ENCODE results near the gene JPH2.
A peak's percentile ranks its signal among the peaks of the same experiment; 100 is the strongest.
"Not testable (repeated sequence)": the region's sequence is repeated elsewhere in the genome, so short reads cannot be mapped to it uniquely, and the experiment has no call there.

JPH2 gene

GRCh38 chr20:44211177-44212039 is 24.4 kb upstream of the JPH2 start:
- DNase-seq (ENCODE audit: low read depth) = no peak

DNA sequence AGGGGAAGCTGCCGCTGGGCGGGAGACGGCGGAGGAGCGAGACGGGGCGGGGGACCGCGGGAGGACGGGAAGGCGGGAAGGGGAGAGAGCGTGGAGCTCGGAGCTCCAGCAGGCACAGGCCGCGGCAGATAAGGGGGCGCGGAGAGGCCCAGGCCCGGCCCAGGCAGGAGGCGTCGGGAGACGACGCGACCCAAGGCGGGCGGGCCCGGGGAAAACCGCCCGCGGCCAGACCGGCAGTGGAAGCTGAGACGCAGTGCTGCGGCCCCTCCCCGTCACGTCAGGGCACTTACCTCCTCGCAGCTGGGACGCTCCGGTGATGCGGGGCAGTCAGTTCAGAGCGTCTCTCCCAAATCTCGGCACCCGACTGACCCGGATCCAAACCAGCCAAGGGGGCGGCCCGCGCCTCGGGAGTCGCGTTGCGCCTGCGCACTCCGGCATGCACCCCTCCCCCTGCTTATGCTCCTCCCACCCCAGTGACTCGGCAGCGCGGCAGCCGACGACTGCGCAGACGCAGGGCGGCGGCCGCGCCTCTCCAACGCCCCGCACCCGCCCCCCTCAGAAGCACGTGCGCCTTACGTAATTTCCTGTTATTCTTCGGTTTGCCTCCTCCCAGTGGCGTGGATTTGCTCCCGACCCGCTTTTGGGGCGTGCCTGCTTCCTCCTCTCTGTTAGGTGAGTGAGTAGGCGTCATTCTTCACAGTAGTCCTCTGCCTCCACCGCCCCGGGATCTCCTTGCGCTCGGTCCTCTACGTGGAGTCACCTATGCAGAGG is 23.6 kb upstream of the JPH2 start, which contains the start of gene OSER1:
Gene OSER1, minus strand, starts transcription at position 366 of the 771 bp plus-strand sequence. CDS start 3,814 bp downstream, outside the sequence.
- peak; percentile 80 for DNase-seq (ENCODE audit: low read depth)

- DNase-seq (ENCODE audit: low read depth) = no peak
These were observed 22.9 kb upstream of the JPH2 start for GRCh38 chr20:44209686-44210405.

DNA sequence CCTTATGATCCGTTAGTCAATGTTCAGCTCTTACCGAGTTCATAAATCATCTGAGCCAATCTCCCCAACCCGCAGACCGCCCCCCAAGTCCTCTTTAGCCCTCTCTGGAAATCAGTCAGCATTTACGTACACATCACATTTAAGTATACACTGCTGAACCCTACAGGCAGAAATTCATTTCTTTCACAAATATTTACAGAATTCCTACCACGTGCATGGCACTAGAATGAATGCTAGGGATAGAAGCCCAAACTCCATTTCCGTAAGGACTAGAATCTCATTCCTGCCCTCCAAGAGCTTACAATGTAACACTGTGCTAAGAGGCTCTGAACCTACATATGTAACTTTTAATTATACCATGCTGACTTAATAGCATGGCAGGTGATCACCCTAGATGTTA is 21.8 kb upstream of the JPH2 start:
- no peak for DNase-seq (ENCODE audit: low read depth)

DNA sequence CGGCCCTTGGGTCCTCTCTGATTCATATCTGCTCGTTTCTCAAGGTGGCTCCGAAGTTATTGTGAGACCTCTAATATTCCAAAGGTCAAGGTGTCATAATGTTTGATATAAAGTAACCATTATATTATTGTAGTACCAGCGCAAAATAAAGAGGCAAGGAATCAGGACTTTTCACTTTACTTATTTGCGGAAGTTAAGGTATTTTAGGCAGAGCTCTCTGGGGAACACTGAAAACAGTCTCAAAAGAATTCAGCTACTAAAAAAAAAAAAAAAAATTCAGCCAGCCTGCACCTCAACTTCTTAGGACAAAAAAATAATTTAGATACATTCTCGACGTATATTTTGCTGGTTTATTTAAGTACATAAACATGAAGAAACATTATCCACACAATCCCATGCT is 21.2 kb upstream of the JPH2 start:
- no peak for DNase-seq (ENCODE audit: low read depth)

DNA sequence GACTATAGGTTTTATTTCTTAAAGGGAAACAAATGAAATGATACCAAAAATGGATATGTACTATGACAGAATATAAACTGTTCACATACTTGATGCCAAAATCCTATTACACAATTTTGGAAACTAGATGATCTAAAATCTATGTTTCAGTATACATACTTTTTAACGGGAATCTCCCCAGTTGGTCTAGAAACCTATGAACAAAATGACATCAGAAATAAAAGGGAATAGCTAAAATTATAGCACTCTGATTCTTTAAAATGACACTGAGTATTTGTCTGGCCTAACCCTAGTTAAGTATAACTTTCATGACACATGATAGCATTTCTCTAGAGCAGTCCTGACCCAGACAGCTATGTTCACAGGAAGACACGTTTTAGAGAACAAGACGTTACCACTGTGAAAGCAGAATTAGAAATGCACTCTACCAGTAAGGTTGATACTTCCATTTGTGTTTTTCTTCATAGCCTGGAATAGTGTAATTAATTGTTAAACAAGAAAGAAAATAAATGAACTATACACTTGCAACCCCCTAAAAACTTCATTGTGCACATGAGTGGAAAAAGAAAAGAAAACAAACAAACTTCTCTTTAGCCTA is 20.2 kb upstream of the JPH2 start:
- no peak for DNase-seq (ENCODE audit: low read depth)

- no peak for DNase-seq (ENCODE audit: low read depth)
These were observed 19.1 kb upstream of the JPH2 start for GRCh38 chr20:44206132-44206531.

DNA sequence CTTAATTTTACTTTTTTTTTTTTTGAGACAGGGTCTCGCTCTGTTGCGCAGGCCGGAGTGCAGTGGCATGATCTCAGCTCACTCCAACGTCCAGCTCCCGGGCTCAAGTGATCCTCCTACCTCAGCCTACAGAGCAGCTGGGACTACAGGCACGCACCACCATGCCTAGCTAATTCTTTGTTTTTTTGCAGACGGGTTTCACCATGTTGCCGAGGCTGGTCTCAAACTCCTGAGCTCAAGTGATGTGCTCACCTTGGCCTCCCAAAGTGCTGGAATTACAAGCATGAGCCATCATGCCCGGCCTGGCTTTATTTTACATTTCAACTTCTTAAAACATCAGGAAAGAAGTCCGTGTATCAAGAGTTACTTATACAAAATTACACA is 17.8 kb upstream of the JPH2 start:
- DNase-seq (ENCODE audit: low read depth) = no peak

DNA sequence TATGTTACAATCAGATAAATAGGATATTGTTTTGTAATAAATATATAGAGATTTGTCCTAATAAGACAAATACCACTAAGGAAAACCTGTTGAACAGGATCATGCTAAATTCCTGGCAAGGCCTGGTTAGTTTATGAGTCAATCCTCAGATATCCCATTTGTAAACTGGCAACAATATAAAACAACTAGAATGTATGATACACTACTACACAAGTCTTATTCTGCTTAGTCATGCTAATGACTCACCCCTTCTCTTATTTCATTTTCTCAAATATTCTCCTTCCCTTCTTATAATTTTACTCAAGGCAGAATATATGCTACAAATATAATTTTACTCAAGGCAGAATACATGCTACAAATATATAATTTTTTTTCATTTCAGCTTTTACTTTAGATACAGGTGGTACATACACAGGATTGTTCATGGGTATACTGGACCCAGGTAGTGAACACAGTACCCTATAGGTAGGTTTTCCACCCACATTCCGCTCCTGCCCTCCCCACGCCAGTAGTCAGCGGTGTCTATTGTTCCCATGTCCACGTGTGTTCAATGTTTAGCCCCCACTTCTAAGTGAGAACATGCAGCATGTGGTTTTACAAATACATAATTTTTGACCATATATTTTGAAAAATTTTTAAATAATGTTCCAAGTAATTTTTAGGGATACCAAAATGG is 17.3 kb upstream of the JPH2 start:
- peak; percentile 81 for DNase-seq (ENCODE audit: low read depth)

DNA sequence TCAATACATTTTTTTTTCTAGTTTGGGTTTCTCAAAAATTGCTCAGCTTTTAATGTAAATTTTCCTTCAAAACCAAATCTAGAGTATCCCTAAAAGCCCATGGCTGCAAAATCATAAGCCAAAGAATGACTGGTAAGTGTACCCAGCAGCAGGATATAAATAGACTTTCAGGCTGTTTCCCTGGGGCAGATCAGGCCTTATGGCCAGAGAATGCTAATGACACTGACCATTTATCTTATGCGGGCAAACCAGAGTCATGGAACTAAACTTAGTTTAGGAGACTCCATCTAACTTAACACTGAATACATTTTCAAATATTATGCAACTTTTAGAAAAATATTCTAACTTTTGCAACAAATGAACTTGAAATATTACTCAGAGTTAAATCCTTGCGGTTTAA is 16.2 kb upstream of the JPH2 start:
- no peak for DNase-seq (ENCODE audit: low read depth)

GRCh38 chr20:44200983-44201382 is 14.0 kb upstream of the JPH2 start:
- DNase-seq (ENCODE audit: low read depth) = no peak

DNA sequence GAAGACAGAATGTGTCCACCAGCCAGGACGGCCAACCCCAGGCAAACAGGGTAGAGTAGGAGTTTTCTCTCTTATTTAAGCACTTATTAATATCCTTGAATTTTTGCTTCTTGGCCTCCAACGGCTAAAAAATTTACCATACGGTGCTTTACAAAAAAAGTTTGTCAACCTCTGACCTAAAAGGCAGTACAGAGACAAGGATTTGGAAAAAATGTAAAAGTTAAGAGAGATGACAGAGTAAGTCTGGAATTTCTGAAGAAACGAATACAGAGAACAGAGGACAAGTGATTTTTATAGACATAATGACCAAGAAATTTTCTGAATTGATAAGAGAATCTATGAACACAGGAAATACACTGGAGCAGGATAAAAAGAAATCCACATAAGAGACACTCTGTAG is 13.4 kb upstream of the JPH2 start:
- DNase-seq (ENCODE audit: low read depth) = no peak

DNA sequence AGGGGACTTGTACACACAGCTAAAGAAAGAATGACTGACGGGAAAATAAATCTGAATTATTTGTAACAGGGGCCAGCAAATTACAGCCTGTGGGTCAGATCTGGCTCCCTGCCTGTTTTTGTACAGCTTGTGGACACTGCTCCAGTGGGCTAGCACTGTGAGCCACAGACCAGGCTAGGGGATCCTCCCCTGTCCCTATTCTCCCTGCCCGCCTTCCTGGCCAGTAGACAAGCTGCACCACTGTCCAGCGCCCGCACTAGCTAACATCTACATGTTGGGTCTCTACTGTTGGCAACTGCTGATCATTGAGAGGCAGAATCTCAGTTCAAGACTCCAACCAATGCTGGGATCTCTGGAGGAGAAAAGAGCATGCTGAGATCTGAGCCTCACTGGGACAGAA is 12.9 kb upstream of the JPH2 start:
- no peak for DNase-seq (ENCODE audit: low read depth)

GRCh38 chr20:44198872-44199271 is 11.9 kb upstream of the JPH2 start:
- DNase-seq (ENCODE audit: low read depth) = no peak

- DNase-seq (ENCODE audit: low read depth) = no peak
These were observed 9.3 kb upstream of the JPH2 start for GRCh38 chr20:44196271-44196670.

GRCh38 chr20:44195605-44196004 is 8.6 kb upstream of the JPH2 start:
- DNase-seq (ENCODE audit: low read depth) = no peak

DNA sequence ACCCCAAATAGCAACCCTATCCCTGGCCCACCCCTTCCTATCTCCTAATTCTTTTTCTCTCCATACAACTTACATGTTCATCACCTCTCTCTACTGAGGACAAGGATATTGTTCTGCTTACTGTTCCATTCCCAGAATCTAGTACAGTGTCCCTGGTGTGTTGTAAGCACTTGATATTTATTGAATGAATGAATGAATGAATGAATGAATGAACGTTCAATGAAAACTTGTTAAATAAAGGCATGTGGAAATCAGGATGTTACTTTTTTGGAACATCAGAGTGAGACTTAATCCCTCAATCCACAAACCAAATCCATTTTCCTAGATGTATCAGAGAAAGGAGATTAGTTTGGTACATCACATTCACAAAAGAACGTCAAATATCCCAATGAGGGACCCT is 6.8 kb upstream of the JPH2 start:
- DNase-seq (ENCODE audit: low read depth) = no peak

DNA sequence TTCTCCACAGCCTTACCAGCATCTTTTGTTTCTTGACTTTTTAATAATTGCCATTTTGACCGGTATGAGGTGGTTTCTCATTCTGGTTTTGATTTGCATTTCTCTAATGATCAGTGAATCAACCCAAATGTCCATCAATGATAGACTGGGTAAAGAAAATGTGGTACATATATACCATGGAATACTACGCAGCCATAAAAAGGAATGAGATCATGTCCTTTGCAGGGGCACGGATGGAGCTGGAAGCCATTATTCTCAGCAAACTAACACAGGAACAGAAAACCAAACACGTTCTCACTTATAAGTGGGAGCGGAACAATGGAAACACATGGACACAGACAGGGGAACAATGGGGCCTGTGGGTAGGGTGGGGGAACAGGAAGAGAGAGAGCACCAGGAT is 4.7 kb upstream of the JPH2 start:
- not testable (repeated sequence) for DNase-seq (ENCODE audit: low read depth)

- not testable (repeated sequence) for DNase-seq (ENCODE audit: low read depth)
These were observed 3.3 kb upstream of the JPH2 start for GRCh38 chr20:44190197-44190852.

GRCh38 chr20:44188752-44189151 is 1.8 kb upstream of the JPH2 start:
- DNase-seq (ENCODE audit: low read depth) = no peak

Data from GM04503 (cell line).